HCT116 (cell line): Measurements from ENCODE around the gene IRF2. TPM values are rescaled to one million over a fixed set of nuclear protein-coding genes. Genes with fewer than 3 reads are reported as not detected.

Experiments used
- ATAC-seq: fragments of 200-7000 bp; cut with Tn5 transposase; 2 replicates; pipeline ENCODE4 v1.9.1; 2020; ENCODE audit warnings: mild to moderate bottlenecking, moderate library complexity
- BruUV-seq: library from RNA; stranded (reverse); fragments of 400-500 nt; replicated peaks from 2 replicates; lab custom pipeline; 2021; lab: Mats Ljungman, UMichigan
- CTCF ChIA-PET: fragments of 300-600 bp; sonication (Branson Sonifier 250); formaldehyde crosslinking; loops from one replicate; lab custom pipeline; 2021; ENCODE audit warnings: antibody characterized with exemption; lab: Charles Lee
- POLR2A ChIA-PET: fragments of 300-600, 350-600 bp; sonication (Branson Sonifier 250); formaldehyde crosslinking; loops from one replicate; lab custom pipeline; 2021; ENCODE audit warnings: antibody characterized with exemption; lab: Charles Lee
- RAD21 ChIA-PET, 2 experiments: fragments of 300-600 bp; sonication (Branson Sonifier 250); formaldehyde crosslinking; loops; one replicate each; lab custom pipeline; 2023; ENCODE audit warnings: low total read pairs in 2 of 2; ENCODE audit not compliant: uncharacterized antibody in 2 of 2, unreplicated experiment in 2 of 2, low non-redundant PET in 1 of 2; lab: Charles Lee
- DNase-seq: peaks from one replicate; pipeline ENCODE4 v3.0.0-alpha.2; 2010; ENCODE audit warnings: low read depth, low spot score
- H2AFZ ChIP-seq: fragments of 200-600 bp; shearing (Covaris generic), sonication (generic); 2 replicates; pipeline ENCODE4 v1.6.1; 2017; ENCODE audit warnings: low read depth, mixed run types, mixed read lengths, antibody characterized with exemption, low read length; ENCODE audit not compliant: poor library complexity, severe bottlenecking
- H3K27ac ChIP-seq: 2 replicates; pipeline ENCODE4 v1.5.1; 2012; ENCODE audit warnings: low read depth, low read length
- H3K27me3 ChIP-seq: fragments of 200-600 bp; sonication (generic); 2 replicates; pipeline ENCODE4 v1.6.1; 2016; ENCODE audit warnings: mixed run types, low read length, mixed read lengths; ENCODE audit not compliant: insufficient read depth
- H3K36me3 ChIP-seq, 2 experiments: fragments of 200-500 bp in 1 of 2; fragments of 200-600 bp in 1 of 2; sonication (Bioruptor generic) in 1 of 2; sonication (generic) in 1 of 2; 2 replicates each; pipeline versions ENCODE4 v1.5.1 to v1.6.1; 2014 to 2016; ENCODE audit warnings: low read length in 2 of 2, inconsistent platforms in 1 of 2, mixed read lengths in 1 of 2, mixed run types in 1 of 2; ENCODE audit not compliant: insufficient read depth in 2 of 2, control insufficient read depth in 1 of 2
- H3K4me1 ChIP-seq, 2 experiments: fragments of 200-600 bp in 1 of 2; sonication (generic) in 1 of 2; 2 replicates each; pipeline versions ENCODE4 v1.5.1 to v1.6.1; 2012 to 2017; ENCODE audit warnings: low read length in 2 of 2, inconsistent platforms in 1 of 2, mild to moderate bottlenecking in 1 of 2, mixed read lengths in 1 of 2, mixed run types in 1 of 2, moderate library complexity in 1 of 2; ENCODE audit not compliant: insufficient read depth in 2 of 2, control insufficient read depth in 1 of 2
- H3K4me2 ChIP-seq: fragments of 200-600 bp; sonication (generic); 2 replicates; pipeline ENCODE4 v1.6.1; 2017; ENCODE audit warnings: mixed run types, low read length, mixed read lengths
- H3K4me3 ChIP-seq, 2 experiments: fragments of 200-600 bp in 1 of 2; sonication (generic) in 1 of 2; replicated peaks in 1 of 2; 2 replicates each; pipeline ENCODE4 v1.5.1; 2011 to 2016; ENCODE audit warnings: low read length in 2 of 2, control low read depth in 1 of 2, low read depth in 1 of 2, mild to moderate bottlenecking in 1 of 2, mixed read lengths in 1 of 2, mixed run types in 1 of 2
- H3K79me2 ChIP-seq: fragments of 200-600 bp; sonication (generic); 2 replicates; pipeline ENCODE4 v1.6.1; 2017; ENCODE audit warnings: mild to moderate bottlenecking, mixed run types, low read length, moderate library complexity, mixed read lengths; ENCODE audit not compliant: insufficient read depth
- H3K9ac ChIP-seq: fragments of 200-600 bp; sonication (generic); 2 replicates; pipeline ENCODE4 v1.6.1; 2016; ENCODE audit warnings: low read length, mixed read lengths
- H3K9me2 ChIP-seq: fragments of 200-600 bp; sonication (generic), shearing (Covaris generic); 2 replicates; pipeline ENCODE4 v1.6.1; 2017; ENCODE audit warnings: mixed run types, mild to moderate bottlenecking, moderate library complexity; ENCODE audit not compliant: insufficient read depth
- H3K9me3 ChIP-seq, 2 experiments: fragments of 200-500 bp in 1 of 2; fragments of 200-600 bp in 1 of 2; sonication (Bioruptor generic) in 1 of 2; sonication (generic) in 1 of 2; 2 replicates each; pipeline ENCODE4 v1.6.1; 2014 to 2017; ENCODE audit warnings: low read length in 2 of 2, mixed read lengths in 2 of 2, inconsistent platforms in 1 of 2, low read depth in 1 of 2, mild to moderate bottlenecking in 1 of 2, mixed run types in 1 of 2, moderate library complexity in 1 of 2; ENCODE audit not compliant: control insufficient read depth in 1 of 2, insufficient read depth in 1 of 2
- H4K20me1 ChIP-seq: fragments of 200-600 bp; sonication (generic), shearing (Covaris generic); 2 replicates; pipeline ENCODE4 v1.6.1; 2017; ENCODE audit warnings: mixed run types, mild to moderate bottlenecking, moderate library complexity; ENCODE audit not compliant: insufficient read depth
- CBX3 ChIP-seq: IDR thresholded peaks from 2 replicates; pipeline ENCODE4 v1.6.1; 2012; ENCODE audit warnings: low read depth
- CEBPB ChIP-seq: IDR thresholded peaks from 2 replicates; pipeline ENCODE4 v1.6.1; 2012; ENCODE audit warnings: low read depth
- ELF1 ChIP-seq: IDR thresholded peaks from 2 replicates; pipeline ENCODE4 v1.6.1; 2012; ENCODE audit warnings: low read depth, borderline replicate concordance
- EZH2phosphoT487 ChIP-seq: fragments of 200-600 bp; IDR thresholded peaks from 2 replicates; pipeline ENCODE4 v1.6.1; 2018; ENCODE audit warnings: antibody characterized with exemption, borderline replicate concordance
- FOSL1 ChIP-seq: IDR thresholded peaks from 2 replicates; pipeline ENCODE4 v1.6.1; 2012; ENCODE audit warnings: low read depth
- RAD21 ChIP-seq: IDR thresholded peaks from 2 replicates; pipeline ENCODE4 v1.6.1; 2012; ENCODE audit warnings: low read depth, mild to moderate bottlenecking
- SRF ChIP-seq: IDR thresholded peaks from 2 replicates; pipeline ENCODE4 v1.6.1; 2012; ENCODE audit warnings: low read depth
- TCF7L2 ChIP-seq: IDR thresholded peaks from 2 replicates; pipeline ENCODE4 v1.7.0; 2011; ENCODE audit warnings: borderline replicate concordance, inconsistent platforms; ENCODE audit not compliant: insufficient read depth, insufficient read length; ENCODE audit errors: extremely low read depth
- ZNF274 ChIP-seq: fragments of 200-500 bp; sonication (Bioruptor generic); IDR thresholded peaks from 2 replicates; pipeline ENCODE4 v1.6.1; 2014; ENCODE audit warnings: mild to moderate bottlenecking, low read depth, low read length, inconsistent platforms
- intact Hi-C: fragments of 100-400 bp; cut with micrococcal nuclease; formaldehyde crosslinking; loops from 2 replicates; pipeline ENCODE4 v1.10.0; 2022
- total RNA-seq: library from RNA; stranded (reverse); gene quantifications from one replicate; pipeline ENCODE4 v1.2.1, GENCODE V29; 2021; ENCODE audit not compliant: unreplicated experiment
- TF ChIP-seq, protein P1 (sequence below): IDR thresholded peaks from 2 replicates; pipeline ENCODE4 v1.6.1; 2012; ENCODE audit warnings: low read depth
- TF ChIP-seq, protein P2 (sequence below): IDR thresholded peaks from 2 replicates; pipeline ENCODE4 v1.6.1; 2012
- TF ChIP-seq, protein P3 (sequence below): IDR thresholded peaks from 2 replicates; pipeline ENCODE4 v1.6.1; 2012

The IRF2 gene
- total RNA-seq, 1 experiment from 2014 or later = 10.6 TPM

DNA sequence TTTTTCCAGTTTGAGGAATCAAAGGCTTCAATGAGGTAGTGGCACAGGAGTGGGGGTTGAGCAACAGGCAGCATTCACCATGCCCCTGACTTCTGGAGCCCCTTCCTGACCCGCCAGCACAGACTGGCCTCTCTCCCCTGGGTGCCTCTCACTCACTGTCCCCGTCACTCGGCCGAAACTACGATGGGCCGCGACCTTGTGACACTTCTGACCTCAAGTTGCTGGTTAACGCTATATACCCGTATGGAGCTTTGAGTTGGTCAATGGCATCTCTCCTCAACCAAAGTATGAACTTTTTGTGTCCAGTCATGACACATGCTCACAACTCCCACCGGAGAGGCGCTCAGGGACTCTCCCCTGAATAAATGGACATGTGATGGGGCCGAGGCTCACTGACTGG is 72.1 kb downstream of the IRF2 start (continued):
- TF ChIP-seq RAD21 = no peak
- TF ChIP-seq EZH2phosphoT487 = no peak

DNA sequence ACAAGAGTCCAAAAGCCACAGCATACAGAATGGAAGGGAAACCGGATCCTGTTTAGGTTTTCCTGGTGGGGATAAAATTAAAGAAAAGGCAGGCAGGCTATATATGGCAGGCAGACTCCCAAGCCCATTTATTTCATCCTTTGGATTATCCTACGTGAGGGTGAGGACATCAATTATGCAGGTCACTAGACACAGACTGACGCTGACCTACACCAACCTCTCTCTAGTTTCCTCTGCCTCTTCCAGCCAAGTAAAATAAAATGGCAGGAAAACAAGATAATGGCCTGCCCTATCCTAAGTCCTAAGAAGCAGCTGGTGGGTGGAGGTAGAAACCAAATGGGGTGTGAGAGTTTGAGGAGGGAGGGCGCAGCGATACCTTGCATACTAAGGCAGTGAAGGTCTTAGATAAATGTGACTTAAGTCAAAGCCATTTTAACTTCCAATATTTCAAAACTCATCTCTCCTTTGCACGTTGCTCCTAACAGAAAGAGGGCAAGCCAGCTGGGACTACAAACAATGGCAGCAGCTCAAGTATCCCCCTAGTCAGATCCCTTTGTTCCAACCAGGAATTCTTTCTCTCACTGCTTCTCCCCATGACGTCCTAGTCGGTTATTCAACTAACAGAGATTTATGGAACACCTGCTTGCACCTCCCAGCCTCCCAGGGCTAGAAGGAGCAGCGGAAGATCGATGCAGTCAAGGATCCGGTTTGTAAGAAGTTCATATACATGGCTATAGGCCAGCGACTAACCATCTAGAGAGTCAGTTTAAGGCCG is 72.8 kb downstream of the IRF2 start:
- Histone ChIP-seq H3K9me2 (no peaks in the 10 kb centered on the region), H3K4me1 (peaks cover 0 to 9% of the 10 kb centered on the region in 2 experiments; a peak in 1 of 4 replicates), H3K36me3 (no peaks in the 10 kb centered on the region), H3K9ac (no peak overlapping the region), H3K79me2 (no peaks in the 10 kb centered on the region), H3K9me3 (no peaks in the 10 kb centered on the region), H3K4me3 (no peak overlapping the region), H2AFZ (no peak overlapping the region), H3K27me3 (no peaks in the 10 kb centered on the region), H3K4me2 (no peak overlapping the region), H3K27ac (no peak overlapping the region), H4K20me1 (no peaks in the 10 kb centered on the region)
- TF ChIP-seq FOSL1 (no peak), ELF1 (no peak), CBX3 (no peak), TCF7L2 (no peak), SRF (no peak), ZNF274 (no peak), CEBPB (no peak), EZH2phosphoT487 (no peak)
- TF ChIP-seq, protein P1, sequence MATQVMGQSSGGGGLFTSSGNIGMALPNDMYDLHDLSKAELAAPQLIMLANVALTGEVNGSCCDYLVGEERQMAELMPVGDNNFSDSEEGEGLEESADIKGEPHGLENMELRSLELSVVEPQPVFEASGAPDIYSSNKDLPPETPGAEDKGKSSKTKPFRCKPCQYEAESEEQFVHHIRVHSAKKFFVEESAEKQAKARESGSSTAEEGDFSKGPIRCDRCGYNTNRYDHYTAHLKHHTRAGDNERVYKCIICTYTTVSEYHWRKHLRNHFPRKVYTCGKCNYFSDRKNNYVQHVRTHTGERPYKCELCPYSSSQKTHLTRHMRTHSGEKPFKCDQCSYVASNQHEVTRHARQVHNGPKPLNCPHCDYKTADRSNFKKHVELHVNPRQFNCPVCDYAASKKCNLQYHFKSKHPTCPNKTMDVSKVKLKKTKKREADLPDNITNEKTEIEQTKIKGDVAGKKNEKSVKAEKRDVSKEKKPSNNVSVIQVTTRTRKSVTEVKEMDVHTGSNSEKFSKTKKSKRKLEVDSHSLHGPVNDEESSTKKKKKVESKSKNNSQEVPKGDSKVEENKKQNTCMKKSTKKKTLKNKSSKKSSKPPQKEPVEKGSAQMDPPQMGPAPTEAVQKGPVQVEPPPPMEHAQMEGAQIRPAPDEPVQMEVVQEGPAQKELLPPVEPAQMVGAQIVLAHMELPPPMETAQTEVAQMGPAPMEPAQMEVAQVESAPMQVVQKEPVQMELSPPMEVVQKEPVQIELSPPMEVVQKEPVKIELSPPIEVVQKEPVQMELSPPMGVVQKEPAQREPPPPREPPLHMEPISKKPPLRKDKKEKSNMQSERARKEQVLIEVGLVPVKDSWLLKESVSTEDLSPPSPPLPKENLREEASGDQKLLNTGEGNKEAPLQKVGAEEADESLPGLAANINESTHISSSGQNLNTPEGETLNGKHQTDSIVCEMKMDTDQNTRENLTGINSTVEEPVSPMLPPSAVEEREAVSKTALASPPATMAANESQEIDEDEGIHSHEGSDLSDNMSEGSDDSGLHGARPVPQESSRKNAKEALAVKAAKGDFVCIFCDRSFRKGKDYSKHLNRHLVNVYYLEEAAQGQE = no peak
- TF ChIP-seq, protein P2, sequence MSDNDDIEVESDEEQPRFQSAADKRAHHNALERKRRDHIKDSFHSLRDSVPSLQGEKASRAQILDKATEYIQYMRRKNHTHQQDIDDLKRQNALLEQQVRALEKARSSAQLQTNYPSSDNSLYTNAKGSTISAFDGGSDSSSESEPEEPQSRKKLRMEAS = no peak
- TF ChIP-seq, protein P3, sequence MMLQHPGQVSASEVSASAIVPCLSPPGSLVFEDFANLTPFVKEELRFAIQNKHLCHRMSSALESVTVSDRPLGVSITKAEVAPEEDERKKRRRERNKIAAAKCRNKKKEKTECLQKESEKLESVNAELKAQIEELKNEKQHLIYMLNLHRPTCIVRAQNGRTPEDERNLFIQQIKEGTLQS = no peak
- ChIA-PET POLR2A (no interaction called here), RAD21 (no interaction called here), CTCF (no interaction called here)
- no TSS peak for BruUV-seq
- intact Hi-C loops = no loop called here
- DNase-seq (no peak), ATAC-seq (no peak)
